GM13976 (cell line): Measurements from ENCODE around the gene S1PR4.

Source experiments
- DNase-seq: peaks from one replicate; pipeline ENCODE4 v3.0.0; 2012; ENCODE audit warnings: low spot score
- CTCF ChIP-seq: IDR thresholded peaks from 2 replicates; pipeline ENCODE4 v1.5.1; 2012; ENCODE audit warnings: borderline replicate concordance, mild to moderate bottlenecking; ENCODE audit not compliant: insufficient read depth; ENCODE audit errors: extremely low read depth, missing control alignments, control extremely low read depth
- in situ Hi-C: fragments of 300-500 bp; cut with MboI; formaldehyde crosslinking; loops from one replicate; pipeline ENCODE4 v1.12.0; 2022; ENCODE audit warnings: low sequenced_read_pairs, mixed read lengths, inconsistent platforms; ENCODE audit not compliant: unreplicated experiment

Gene S1PR4

GRCh38 chr19:3157096-3157845 lies 21.3 kb upstream of the S1PR4 start:
- in situ Hi-C loops = no loop called here
- DNase-seq = no peak
- no peak for TF ChIP-seq CTCF

GRCh38 chr19:3159565-3159964 lies 19.0 kb upstream of the S1PR4 start:
- no peak for TF ChIP-seq CTCF
- in situ Hi-C loops = no loop called here
- DNase-seq = no peak

- no peak for TF ChIP-seq CTCF
- in situ Hi-C loops = no loop called here
- DNase-seq = no peak
These were observed 18.4 kb upstream of the S1PR4 start for GRCh38 chr19:3160219-3160618.

GRCh38 chr19:3161453-3161852 lies 17.1 kb upstream of the S1PR4 start:
- in situ Hi-C loops = no loop called here
- DNase-seq = no peak
- no peak for TF ChIP-seq CTCF

- DNase-seq = no peak
- no peak for TF ChIP-seq CTCF
- in situ Hi-C loops = no loop called here
These were observed 15.9 kb upstream of the S1PR4 start for GRCh38 chr19:3162418-3163229.

GRCh38 chr19:3163230-3163886 lies 15.2 kb upstream of the S1PR4 start:
- in situ Hi-C loops = no loop called here
- TF ChIP-seq CTCF = peak; percentile 96
- peak; percentile 91 for DNase-seq
